Activated T-cell treated with anti-CD3 and anti-CD28 coated beads, Interleukin-2, amount 50 U/mL, for 4 hours (primary cell): ENCODE measurements around the gene SPATA3. TPM values are rescaled to one million over a fixed set of nuclear protein-coding genes. Genes with fewer than 3 reads are reported as not detected.

ENCODE experiments used
- ATAC-seq, 2 donors: fragments of 200-7000 bp; cut with Tn5 transposase; one replicate each; pipeline ENCODE4 v1.10.0; 2021
- DNase-seq: peaks from one replicate; pipeline ENCODE4 v3.0.0-alpha.2; 2020
- H3K27me3 Mint-ChIP-seq: one replicate; pipeline ENCODE4 v1.8.0; 2021; ENCODE audit warnings: low read depth, mixed read lengths
- H3K36me3 Mint-ChIP-seq: one replicate; pipeline ENCODE4 v1.8.0; 2022; ENCODE audit warnings: mixed read lengths; ENCODE audit not compliant: insufficient read depth
- H3K4me1 Mint-ChIP-seq: one replicate; pipeline ENCODE4 v1.8.0; 2021; ENCODE audit warnings: low read depth, mixed read lengths
- H3K4me3 Mint-ChIP-seq: one replicate; pipeline ENCODE4 v1.8.0; 2021; ENCODE audit warnings: mild to moderate bottlenecking, moderate library complexity, mixed read lengths
- H3K9me3 Mint-ChIP-seq: one replicate; pipeline ENCODE4 v1.8.0; 2021; ENCODE audit warnings: mixed read lengths
- total RNA-seq, 3 donors: library from RNA; stranded (reverse); gene quantifications; one replicate each; pipeline ENCODE4 v1.2.1, GENCODE V29; 2021

Gene SPATA3
- total RNA-seq, 3 donors from 2014 or later = not detected

DNA sequence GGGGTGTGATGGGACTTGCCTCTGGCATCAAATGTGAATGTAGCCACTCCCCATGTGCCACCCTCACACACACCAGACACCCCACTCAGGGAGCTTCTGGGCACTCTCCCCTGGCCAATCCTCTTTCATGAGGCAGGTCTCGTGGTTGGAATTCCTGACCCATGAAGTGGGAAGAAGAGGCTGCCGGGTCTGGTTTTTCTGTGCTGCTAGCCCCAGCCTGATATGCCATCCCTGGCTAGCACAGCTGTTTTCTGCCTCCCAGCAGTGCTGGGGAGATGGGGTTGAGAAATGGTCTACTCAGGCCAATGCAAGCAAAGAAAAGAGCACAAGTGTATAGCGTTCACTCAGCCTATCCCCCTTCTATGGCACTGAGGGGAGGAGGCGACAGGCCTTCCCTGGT, 40.2 kb downstream of the SPATA3 start:
- H3K27me3 Mint-ChIP-seq = peaks cover 63% of the 10 kb centered on the region

GRCh38 chr2:231036578-231037106, 40.7 kb downstream of the SPATA3 start:
- Mint-ChIP-seq H3K27me3 (peaks cover 68% of the 10 kb centered on the region), H3K9me3 (no peaks in the 10 kb centered on the region), H3K4me1 (no peaks in the 10 kb centered on the region), H3K36me3 (no peaks in the 10 kb centered on the region), H3K4me3 (no peak overlapping the region)
- DNase-seq = no peak
- ATAC-seq = no peak

More for the DNA sequence above, 40.2 kb downstream of the SPATA3 start:
- ATAC-seq (no peak), DNase-seq (no peak)
- H3K36me3 Mint-ChIP-seq = no peaks in the 10 kb centered on the region
- H3K4me1 Mint-ChIP-seq = no peaks in the 10 kb centered on the region
- no peak overlapping the region for H3K4me3 Mint-ChIP-seq
- H3K9me3 Mint-ChIP-seq = no peaks in the 10 kb centered on the region

GRCh38 chr2:231037202-231037730, 41.3 kb downstream of the SPATA3 start, which contains the start of gene C2orf72:
TSS of gene C2orf72 (plus strand) at chr2:231037523. CDS start at chr2:231037566, 43 bp downstream.
- DNase-seq = no peak

DNA sequence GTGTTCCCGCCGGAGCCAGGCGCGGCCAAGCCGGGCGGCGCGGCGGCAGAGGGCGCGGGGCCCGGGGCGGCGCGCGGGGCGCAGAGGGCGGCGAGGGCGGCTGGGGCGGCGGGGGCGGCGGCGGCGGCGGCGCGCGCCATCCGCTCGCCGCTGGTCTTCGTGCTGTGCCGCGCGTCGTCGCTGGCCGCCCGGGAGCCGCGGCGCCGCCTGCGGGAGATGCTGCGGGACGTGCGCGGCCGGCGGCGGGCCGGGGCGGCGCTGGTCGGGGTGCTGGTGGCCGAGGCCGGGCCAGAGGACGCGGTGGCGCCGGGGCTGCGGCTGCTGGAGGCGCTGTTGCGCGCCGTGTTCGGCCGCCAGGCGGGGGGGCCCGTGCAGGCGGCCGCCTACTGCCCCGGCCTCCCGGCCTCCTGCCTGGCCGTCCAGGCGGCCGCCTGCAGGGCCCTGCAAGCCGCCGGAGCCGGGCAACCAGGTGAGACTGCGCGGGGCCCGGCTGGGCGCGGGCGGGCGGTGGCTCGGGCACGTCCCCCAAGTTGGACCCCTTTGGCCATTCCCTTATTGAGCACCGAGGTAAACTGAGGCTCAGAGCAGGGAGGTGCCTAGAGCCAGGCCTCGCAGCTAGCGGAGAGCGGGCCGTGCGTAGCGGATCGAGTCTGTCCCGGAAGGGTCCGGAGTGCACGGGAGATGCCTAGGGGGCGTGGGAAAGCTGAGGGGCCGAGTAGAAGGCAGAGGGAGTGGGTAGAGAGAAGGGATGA, 42.0 kb downstream of the SPATA3 start:
- Mint-ChIP-seq H3K9me3 (no peaks in the 10 kb centered on the region), H3K4me1 (no peaks in the 10 kb centered on the region), H3K27me3 (peaks cover 63% of the 10 kb centered on the region), H3K4me3 (no peak overlapping the region), H3K36me3 (no peaks in the 10 kb centered on the region)
- DNase-seq (no peak), ATAC-seq (peak; percentile 44 to 62)

More at GRCh38 chr2:231037202-231037730, 41.3 kb downstream of the SPATA3 start, which contains the start of gene C2orf72:
- Mint-ChIP-seq H3K27me3 (peaks cover 70% of the 10 kb centered on the region), H3K4me3 (peak within 1 kb of the TSS; percentile 67), H3K4me1 (no peaks in the 10 kb centered on the region), H3K36me3 (no peaks in the 10 kb centered on the region), H3K9me3 (no peaks in the 10 kb centered on the region)
- ATAC-seq = peak; percentile 50 to 54

DNA sequence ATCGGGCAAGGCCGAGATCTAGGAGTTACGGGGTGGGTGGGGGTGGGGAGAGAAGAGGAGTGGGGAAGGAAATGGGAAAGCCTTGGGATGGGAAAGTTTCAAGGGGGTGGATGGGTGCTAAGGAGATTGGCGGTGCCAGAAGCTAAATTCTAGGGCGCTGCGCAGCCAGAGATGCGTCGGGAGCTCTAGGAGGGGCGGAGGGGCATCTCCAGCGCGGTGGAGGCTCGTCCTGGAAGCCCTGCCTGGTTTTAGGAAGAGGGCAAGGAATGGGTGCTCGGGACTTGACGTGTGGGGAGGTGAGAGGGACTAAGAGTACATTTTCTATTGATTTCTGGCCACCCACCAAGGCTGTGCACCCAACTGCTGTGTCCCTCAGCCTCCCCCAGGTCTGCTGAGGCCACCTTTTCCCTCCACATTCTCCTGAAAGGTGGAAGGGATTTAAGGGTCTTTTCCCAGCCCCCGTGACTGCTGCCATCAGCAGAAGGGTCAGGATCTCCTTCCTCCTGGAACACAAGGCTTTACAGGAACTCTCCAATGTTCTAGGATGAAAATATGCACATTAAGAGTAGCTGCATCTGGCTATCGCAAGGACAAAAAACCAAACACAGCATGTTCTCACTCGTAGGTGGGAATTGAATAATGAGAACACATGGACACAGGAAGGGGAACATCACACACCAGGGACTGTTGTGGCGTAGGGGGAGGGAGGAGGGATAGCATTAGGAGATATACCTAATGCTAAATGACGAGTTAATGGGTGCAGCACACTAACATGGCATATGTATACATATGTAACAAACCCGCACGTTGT, 42.8 kb downstream of the SPATA3 start:
- Mint-ChIP-seq H3K27me3 (peaks cover 61% of the 10 kb centered on the region), H3K36me3 (no peaks in the 10 kb centered on the region)

GRCh38 chr2:231039294-231039664, 43.4 kb downstream of the SPATA3 start:
- H3K36me3 Mint-ChIP-seq = no peaks in the 10 kb centered on the region
- no peak overlapping the region for H3K4me3 Mint-ChIP-seq
- DNase-seq (no peak), ATAC-seq (no peak)
- peaks cover 60% of the 10 kb centered on the region for H3K27me3 Mint-ChIP-seq
- no peaks in the 10 kb centered on the region for H3K9me3 Mint-ChIP-seq
- no peaks in the 10 kb centered on the region for H3K4me1 Mint-ChIP-seq

More for the DNA sequence above, 42.8 kb downstream of the SPATA3 start:
- no peak for ATAC-seq
- Mint-ChIP-seq H3K4me3 (peak overlapping the region; percentile 67), H3K9me3 (no peaks in the 10 kb centered on the region), H3K4me1 (no peaks in the 10 kb centered on the region)
- DNase-seq = no peak

- peaks cover 58% of the 10 kb centered on the region for H3K27me3 Mint-ChIP-seq
- no peak for ATAC-seq
- no peak overlapping the region for H3K4me3 Mint-ChIP-seq
Measured at GRCh38 chr2:231039821-231040364, 44.0 kb downstream of the SPATA3 start.

GRCh38 chr2:231041061-231041689, 45.3 kb downstream of the SPATA3 start:
- no peaks in the 10 kb centered on the region for H3K36me3 Mint-ChIP-seq
- DNase-seq (no peak), ATAC-seq (no peak)
- H3K4me1 Mint-ChIP-seq = no peaks in the 10 kb centered on the region
- H3K27me3 Mint-ChIP-seq = peaks cover 47% of the 10 kb centered on the region
- no peak overlapping the region for H3K4me3 Mint-ChIP-seq
- no peaks in the 10 kb centered on the region for H3K9me3 Mint-ChIP-seq

More at GRCh38 chr2:231039821-231040364, 44.0 kb downstream of the SPATA3 start:
- H3K4me1 Mint-ChIP-seq = no peaks in the 10 kb centered on the region
- no peak for DNase-seq
- H3K36me3 Mint-ChIP-seq = no peaks in the 10 kb centered on the region
- H3K9me3 Mint-ChIP-seq = no peaks in the 10 kb centered on the region

GRCh38 chr2:231043796-231044195, 47.9 kb downstream of the SPATA3 start:
- Mint-ChIP-seq H3K36me3 (no peaks in the 10 kb centered on the region), H3K4me3 (no peak overlapping the region), H3K9me3 (no peaks in the 10 kb centered on the region), H3K4me1 (no peaks in the 10 kb centered on the region), H3K27me3 (peaks cover 35% of the 10 kb centered on the region)
- no peak for DNase-seq
- ATAC-seq = no peak

- Mint-ChIP-seq H3K9me3 (no peaks in the 10 kb centered on the region), H3K27me3 (peaks cover 13% of the 10 kb centered on the region), H3K4me3 (no peak overlapping the region), H3K4me1 (no peaks in the 10 kb centered on the region), H3K36me3 (no peaks in the 10 kb centered on the region)
- ATAC-seq = no peak
- no peak for DNase-seq
Measured at GRCh38 chr2:231046916-231047273, 51.0 kb downstream of the SPATA3 start.

DNA sequence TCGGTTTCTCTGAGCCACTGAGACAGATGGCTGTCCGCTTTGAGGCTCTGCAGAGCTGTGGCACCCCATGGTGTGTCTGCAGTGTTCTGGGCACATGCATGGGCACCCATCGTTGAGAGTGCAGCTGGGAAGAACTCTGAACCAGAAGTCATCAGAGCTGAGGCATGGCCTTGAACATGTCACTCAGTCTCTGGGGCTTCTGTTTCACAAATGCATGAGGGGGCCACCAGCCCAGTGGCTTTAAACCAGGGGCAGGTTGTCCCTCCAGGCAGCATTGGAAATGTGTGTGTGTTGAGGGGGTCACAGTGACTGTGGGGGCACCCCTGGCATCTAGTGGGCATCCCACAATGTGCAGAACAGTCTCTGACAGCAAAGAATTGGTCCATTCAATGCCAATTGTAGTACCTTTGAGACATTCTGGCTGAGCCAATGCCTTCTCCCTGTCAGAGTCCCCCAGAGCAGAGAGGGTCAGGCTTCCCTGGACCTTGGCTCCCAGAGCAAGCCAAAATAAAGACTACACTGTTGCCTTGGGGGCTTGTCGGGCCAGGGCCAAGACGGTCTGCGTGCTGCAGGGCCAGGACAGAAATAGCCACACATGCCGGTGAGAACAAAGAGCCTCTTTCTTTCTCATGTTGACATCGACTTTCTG, 51.5 kb downstream of the SPATA3 start:
- ATAC-seq = no peak
- no peak for DNase-seq
- Mint-ChIP-seq H3K4me3 (no peak overlapping the region), H3K9me3 (no peaks in the 10 kb centered on the region), H3K4me1 (peaks cover 3% of the 10 kb centered on the region), H3K27me3 (peaks cover 12% of the 10 kb centered on the region), H3K36me3 (no peaks in the 10 kb centered on the region)

GRCh38 chr2:231047923-231048915, 52.3 kb downstream of the SPATA3 start:
- no peaks in the 10 kb centered on the region for H3K36me3 Mint-ChIP-seq
- peaks cover 11% of the 10 kb centered on the region for H3K4me1 Mint-ChIP-seq
- no peak overlapping the region for H3K4me3 Mint-ChIP-seq
- H3K27me3 Mint-ChIP-seq = peaks cover 12% of the 10 kb centered on the region
- DNase-seq (no peak), ATAC-seq (no peak)
- no peaks in the 10 kb centered on the region for H3K9me3 Mint-ChIP-seq
